ENCODE data around the gene SRP72.

Gene SRP72, protein sequence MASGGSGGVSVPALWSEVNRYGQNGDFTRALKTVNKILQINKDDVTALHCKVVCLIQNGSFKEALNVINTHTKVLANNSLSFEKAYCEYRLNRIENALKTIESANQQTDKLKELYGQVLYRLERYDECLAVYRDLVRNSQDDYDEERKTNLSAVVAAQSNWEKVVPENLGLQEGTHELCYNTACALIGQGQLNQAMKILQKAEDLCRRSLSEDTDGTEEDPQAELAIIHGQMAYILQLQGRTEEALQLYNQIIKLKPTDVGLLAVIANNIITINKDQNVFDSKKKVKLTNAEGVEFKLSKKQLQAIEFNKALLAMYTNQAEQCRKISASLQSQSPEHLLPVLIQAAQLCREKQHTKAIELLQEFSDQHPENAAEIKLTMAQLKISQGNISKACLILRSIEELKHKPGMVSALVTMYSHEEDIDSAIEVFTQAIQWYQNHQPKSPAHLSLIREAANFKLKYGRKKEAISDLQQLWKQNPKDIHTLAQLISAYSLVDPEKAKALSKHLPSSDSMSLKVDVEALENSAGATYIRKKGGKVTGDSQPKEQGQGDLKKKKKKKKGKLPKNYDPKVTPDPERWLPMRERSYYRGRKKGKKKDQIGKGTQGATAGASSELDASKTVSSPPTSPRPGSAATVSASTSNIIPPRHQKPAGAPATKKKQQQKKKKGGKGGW

DNA sequence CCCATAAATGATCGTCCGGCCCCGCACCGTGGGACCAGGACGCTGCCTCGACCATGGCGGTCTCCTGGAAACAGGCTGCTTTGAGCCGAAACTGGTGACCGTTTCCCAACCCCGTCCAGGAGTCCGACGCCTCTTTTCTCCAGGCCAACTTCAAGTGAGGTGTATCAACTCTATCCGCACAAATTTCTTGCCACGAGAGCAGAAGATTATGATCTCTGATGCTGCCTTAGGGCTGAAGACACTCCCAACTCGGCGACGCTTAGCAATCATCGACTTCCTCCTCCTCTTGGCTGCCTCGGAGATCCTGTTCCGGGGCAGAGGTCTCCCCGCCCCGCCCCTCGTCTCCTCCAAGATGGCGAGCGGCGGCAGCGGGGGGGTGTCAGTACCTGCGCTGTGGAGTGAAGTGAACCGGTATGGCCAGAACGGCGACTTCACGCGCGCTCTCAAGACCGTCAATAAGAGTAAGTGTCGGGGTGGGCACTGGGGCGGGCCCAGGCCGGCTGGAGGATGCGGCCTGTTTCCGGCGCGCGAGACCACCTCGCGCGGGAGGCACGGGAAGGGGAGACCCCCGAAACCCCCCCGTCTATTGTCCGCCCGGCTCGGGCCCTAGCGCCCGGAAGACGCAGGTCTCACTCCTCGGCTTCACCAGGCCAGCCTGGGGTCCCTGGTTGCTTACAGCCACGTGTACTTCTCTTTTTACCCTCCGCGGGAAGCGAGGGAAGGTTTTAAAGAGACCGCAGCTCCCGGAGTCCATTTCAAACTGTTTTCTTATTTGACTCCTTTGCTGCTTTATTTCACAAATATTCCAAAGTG lies at the start of gene SRP72:
SRP72 (plus strand) TSS at position 334 of the 813 bp plus-strand sequence; CDS start at position 353, 19 bp downstream.
- Mint-ChIP-seq H3K4me1 (peaks cover 60% of the 10 kb centered on the region), H3K9me3 (no peaks in the 10 kb centered on the region), H3K36me3 (peaks cover 33% of the 10 kb centered on the region), H3K27ac (peak within 1 kb of the TSS; percentile 97), H3K27me3 (no peaks in the 10 kb centered on the region), H3K4me3 (peak within 1 kb of the TSS; percentile 95)
- DNase-seq = peak; percentile 95
- CTCF ChIA-PET = interaction anchor here (1.0 kb wide), 1 partner anchor 332 kb away, joined by 3 read pairs; no protein-coding TSS in a partner anchor

- H3K27me3 Mint-ChIP-seq = no peaks in the 10 kb centered on the region
- H3K36me3 Mint-ChIP-seq = peaks cover 8% of the 10 kb centered on the region
- CTCF ChIA-PET = interaction anchor here (0.9 to 4.0 kb wide), 8 partner anchors 10 to 414 kb away, joined by 3 to 21 read pairs (median 6); partner anchors contain the start of genes PAICS and PPAT
- peaks cover 2% of the 10 kb centered on the region for H3K9me3 Mint-ChIP-seq
- DNase-seq = no peak
- H3K4me3 Mint-ChIP-seq = no peak overlapping the region
- H3K4me1 Mint-ChIP-seq = peaks cover 14% of the 10 kb centered on the region
- no peak overlapping the region for H3K27ac Mint-ChIP-seq
Measured at GRCh38 chr4:56424176-56424575, 43.2 kb upstream of the SRP72 start.

DNA sequence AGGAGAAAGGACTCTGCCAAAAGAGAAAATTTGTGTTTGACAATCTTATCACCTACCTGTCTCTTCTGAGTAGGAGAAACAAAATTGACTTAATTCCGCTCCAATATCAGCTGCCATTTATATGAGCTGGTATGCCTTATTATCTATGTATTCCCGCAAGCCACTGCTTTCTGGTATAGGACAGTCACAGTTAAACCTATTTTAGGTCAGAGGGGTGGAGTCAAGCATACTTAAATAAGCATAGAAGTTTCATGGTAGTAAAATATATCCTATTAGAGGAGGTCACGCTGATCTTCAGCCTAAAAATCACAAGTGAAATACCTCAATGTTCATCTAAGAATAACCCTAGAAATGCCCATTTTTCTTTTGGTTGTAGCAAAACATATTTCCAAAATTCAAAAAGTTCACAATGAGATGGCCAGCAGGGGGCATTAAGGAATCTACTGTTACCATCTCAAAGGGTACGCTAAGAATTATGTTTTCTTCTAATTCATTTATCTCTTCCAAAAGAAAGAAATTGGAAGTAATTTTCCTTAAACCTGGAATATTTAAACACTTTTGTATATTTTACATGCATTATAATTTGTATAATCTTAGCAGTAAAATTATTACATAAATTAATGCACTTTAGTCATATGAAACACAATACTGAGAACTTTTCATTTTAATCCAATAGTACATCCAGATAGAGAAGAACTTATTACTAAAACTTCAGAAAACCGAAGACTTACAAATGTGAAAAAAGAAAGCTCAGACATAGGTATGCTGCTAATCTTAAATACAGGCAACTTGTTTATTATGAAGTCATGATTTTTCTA lies 42.5 kb upstream of the SRP72 start:
- peaks cover 8% of the 10 kb centered on the region for H3K36me3 Mint-ChIP-seq
- H3K4me1 Mint-ChIP-seq = peaks cover 14% of the 10 kb centered on the region
- CTCF ChIA-PET = interaction anchor here (0.7 to 4.0 kb wide), 17 partner anchors 9 to 1063 kb away, joined by 3 to 21 read pairs (median 4); partner anchors contain the start of genes PAICS and PPAT
- H3K27ac Mint-ChIP-seq = no peak overlapping the region
- H3K4me3 Mint-ChIP-seq = no peak overlapping the region
- H3K27me3 Mint-ChIP-seq = no peaks in the 10 kb centered on the region
- H3K9me3 Mint-ChIP-seq = peaks cover 2% of the 10 kb centered on the region
- DNase-seq = peak; percentile 59

DNA sequence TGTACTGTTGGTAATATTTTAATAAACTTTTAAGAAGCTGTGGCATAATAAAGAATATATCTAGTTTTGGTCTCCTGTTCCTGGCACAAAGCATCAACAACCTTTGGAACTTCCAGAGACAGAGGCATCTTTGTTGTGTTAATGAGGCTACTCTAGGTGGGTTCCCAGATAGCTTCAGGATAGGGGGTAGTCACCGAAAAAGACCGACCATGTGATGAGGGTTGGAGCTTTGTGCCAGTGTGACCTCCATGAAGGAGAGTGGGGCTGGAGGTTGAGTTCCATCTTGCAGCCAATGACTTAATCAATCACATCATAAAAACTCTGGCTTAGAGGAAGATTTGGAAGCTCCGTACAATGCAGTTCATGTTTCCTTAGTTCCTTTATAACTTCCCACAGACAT lies 41.9 kb upstream of the SRP72 start:
- DNase-seq = no peak
- H3K27me3 Mint-ChIP-seq = no peaks in the 10 kb centered on the region
- CTCF ChIA-PET = interaction anchor here (0.6 to 4.0 kb wide), 13 partner anchors 10 to 1063 kb away, joined by 3 to 21 read pairs (median 4); partner anchors contain the start of gene PPAT
- H3K27ac Mint-ChIP-seq = no peak overlapping the region
- H3K4me1 Mint-ChIP-seq = peaks cover 14% of the 10 kb centered on the region
- no peak overlapping the region for H3K4me3 Mint-ChIP-seq
- peaks cover 2% of the 10 kb centered on the region for H3K9me3 Mint-ChIP-seq
- H3K36me3 Mint-ChIP-seq = peaks cover 8% of the 10 kb centered on the region

DNA sequence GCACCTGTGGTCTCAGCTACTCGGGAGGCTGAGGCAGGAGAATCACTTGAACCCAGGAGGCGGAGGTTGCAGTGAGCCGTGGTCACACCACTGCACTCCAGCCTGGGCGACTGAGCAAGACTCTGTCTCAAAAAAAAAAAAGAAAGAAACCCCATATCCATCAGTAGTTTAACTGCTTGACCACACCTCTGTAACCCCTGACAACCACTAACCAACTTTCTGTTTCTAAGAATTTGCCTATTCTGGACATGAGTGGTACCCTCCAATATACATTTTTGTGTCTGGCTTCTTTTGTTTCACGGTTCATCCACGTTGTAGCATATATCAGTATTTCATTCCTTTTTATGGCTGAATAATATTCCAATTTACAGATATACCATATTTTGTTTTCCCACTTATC lies 41.1 kb upstream of the SRP72 start:
- Mint-ChIP-seq H3K36me3 (peaks cover 8% of the 10 kb centered on the region), H3K4me3 (no peak overlapping the region), H3K9me3 (peaks cover 2% of the 10 kb centered on the region), H3K27me3 (no peaks in the 10 kb centered on the region), H3K4me1 (peaks cover 16% of the 10 kb centered on the region), H3K27ac (no peak overlapping the region)
- CTCF ChIA-PET = interaction anchor here (0.6 to 4.0 kb wide), 4 partner anchors 21 to 412 kb away, joined by 3 to 21 read pairs (median 8); no protein-coding TSS in a partner anchor
- no peak for DNase-seq

- Mint-ChIP-seq H3K27ac (no peak overlapping the region), H3K4me1 (peaks cover 23% of the 10 kb centered on the region), H3K9me3 (peaks cover 2% of the 10 kb centered on the region), H3K36me3 (peaks cover 8% of the 10 kb centered on the region), H3K27me3 (no peaks in the 10 kb centered on the region), H3K4me3 (no peak overlapping the region)
- CTCF ChIA-PET = no interaction called here
- DNase-seq = no peak
Measured at GRCh38 chr4:56427179-56427578, 40.2 kb upstream of the SRP72 start.

- H3K27ac Mint-ChIP-seq = no peak overlapping the region
- peaks cover 9% of the 10 kb centered on the region for H3K36me3 Mint-ChIP-seq
- no peak overlapping the region for H3K4me3 Mint-ChIP-seq
- CTCF ChIA-PET = interaction anchor here (1.2 kb wide), 1 partner anchor 19 kb away, joined by 4 read pairs; no protein-coding TSS in a partner anchor
- peaks cover 2% of the 10 kb centered on the region for H3K9me3 Mint-ChIP-seq
- no peak for DNase-seq
- H3K27me3 Mint-ChIP-seq = no peaks in the 10 kb centered on the region
- peaks cover 38% of the 10 kb centered on the region for H3K4me1 Mint-ChIP-seq
Measured at GRCh38 chr4:56430203-56430602, 37.2 kb upstream of the SRP72 start.

DNA sequence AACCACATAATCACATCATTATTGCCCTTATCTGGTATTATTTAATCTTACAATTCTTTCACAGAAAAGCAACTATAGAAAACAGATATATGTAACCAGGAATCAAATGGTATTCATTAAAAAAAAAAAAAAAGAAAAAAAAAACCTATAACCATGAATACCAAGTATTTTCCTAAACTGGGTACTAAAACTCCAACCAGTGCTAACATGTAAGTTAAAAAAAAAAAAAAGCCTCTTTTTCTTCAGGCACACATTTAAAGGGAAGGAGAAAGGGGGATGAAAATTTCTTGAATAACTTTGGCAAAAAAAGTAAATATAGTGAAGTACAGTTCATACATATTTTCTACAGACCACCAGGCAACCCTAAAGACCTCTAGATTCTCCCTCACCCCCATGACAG lies 34.1 kb upstream of the SRP72 start:
- Mint-ChIP-seq H3K27me3 (no peaks in the 10 kb centered on the region), H3K27ac (no peak overlapping the region), H3K36me3 (peaks cover 7% of the 10 kb centered on the region), H3K9me3 (no peaks in the 10 kb centered on the region), H3K4me3 (peak overlapping the region; percentile 84), H3K4me1 (peaks cover 35% of the 10 kb centered on the region)
- CTCF ChIA-PET = interaction anchor here (4.8 kb wide), 1 partner anchor 10 kb away, joined by 18 read pairs; no protein-coding TSS in a partner anchor
- DNase-seq = no peak

GRCh38 chr4:56434599-56435139 lies 32.7 kb upstream of the SRP72 start:
- H3K36me3 Mint-ChIP-seq = peaks cover 10% of the 10 kb centered on the region
- H3K9me3 Mint-ChIP-seq = no peaks in the 10 kb centered on the region
- DNase-seq = no peak
- peak overlapping the region; percentile 84 for H3K4me3 Mint-ChIP-seq
- H3K27ac Mint-ChIP-seq = peak overlapping the region; percentile 92
- peaks cover 44% of the 10 kb centered on the region for H3K4me1 Mint-ChIP-seq
- CTCF ChIA-PET = interaction anchor here (1.1 to 4.8 kb wide), 3 partner anchors 9 to 47 kb away, joined by 4 to 18 read pairs (median 10); partner anchors contain the start of gene AASDH
- H3K27me3 Mint-ChIP-seq = no peaks in the 10 kb centered on the region

DNA sequence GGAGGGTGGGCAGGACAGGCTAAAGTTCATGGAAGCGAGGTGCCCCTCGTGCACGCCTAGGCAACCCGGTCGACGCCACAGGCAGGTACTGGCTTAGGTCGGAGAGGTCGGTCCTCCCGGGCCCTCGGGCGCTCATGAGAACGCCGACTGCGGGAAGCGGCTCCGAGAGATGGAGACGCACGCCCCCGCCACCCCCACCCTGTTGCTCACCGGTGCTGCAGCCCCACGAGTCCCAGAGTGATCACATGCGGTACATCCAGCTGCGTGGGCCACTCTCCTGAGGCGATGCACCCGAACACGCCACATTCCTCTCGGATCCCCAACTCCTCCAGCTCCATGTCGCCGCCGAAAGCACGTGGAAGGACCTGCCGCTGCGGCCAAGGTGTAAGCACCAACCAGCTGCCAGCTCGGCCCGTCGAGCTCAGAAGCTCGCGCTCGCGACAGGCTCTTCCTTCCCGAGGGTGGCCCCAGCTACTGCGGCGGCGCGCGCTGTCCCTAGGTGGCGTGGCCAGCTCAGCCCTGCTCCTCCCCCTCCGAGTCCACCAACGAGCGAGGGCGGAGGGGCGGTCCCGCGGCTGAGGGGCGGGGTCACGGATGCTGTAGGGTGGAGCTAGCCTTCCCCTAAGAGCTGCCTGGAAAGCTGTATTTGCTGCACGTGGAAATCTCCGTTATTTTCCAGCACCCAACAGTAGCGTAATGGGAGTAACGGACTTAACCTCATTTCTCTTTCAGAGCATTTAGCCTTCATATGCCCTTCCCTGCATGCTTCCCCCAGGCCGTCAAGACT lies 32.1 kb upstream of the SRP72 start, which contains the start of gene PPAT:
PPAT (minus strand) TSS at position 476 of the 787 bp plus-strand sequence; CDS start at position 338, 138 bp downstream.
- Mint-ChIP-seq H3K9me3 (no peaks in the 10 kb centered on the region), H3K27me3 (no peaks in the 10 kb centered on the region), H3K36me3 (peaks cover 13% of the 10 kb centered on the region), H3K4me3 (peak within 1 kb of the TSS; percentile 84), H3K4me1 (peaks cover 51% of the 10 kb centered on the region), H3K27ac (peak within 1 kb of the TSS; percentile 92)
- CTCF ChIA-PET = interaction anchor here (1.1 to 4.8 kb wide), 4 partner anchors 10 to 474 kb away, joined by 3 to 18 read pairs (median 7); partner anchors contain the start of gene AASDH
- DNase-seq = peak; percentile 99

DNA sequence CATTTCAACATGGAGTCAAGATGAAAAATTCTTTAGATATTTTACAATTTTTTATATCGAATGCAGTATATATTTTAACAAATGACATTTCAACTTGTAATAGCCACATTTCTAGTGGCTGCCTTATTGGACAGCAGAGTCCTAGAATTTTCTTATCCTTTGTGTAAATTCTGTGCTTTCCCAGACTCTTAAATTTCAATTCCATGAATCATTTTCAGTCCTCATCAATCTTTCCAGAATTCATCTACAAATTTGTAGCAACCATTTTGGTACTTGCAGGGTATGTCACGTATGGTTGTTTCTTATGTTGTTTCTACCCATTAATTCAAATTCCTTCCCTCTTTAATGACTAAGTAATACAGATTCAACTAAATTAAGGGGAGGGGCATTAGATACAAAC lies 28.7 kb upstream of the SRP72 start:
- Mint-ChIP-seq H3K27me3 (no peaks in the 10 kb centered on the region), H3K27ac (no peak overlapping the region), H3K36me3 (peaks cover 35% of the 10 kb centered on the region), H3K9me3 (no peaks in the 10 kb centered on the region), H3K4me3 (peak overlapping the region; percentile 2), H3K4me1 (peaks cover 53% of the 10 kb centered on the region)
- CTCF ChIA-PET = no interaction called here
- DNase-seq = no peak

- H3K9me3 Mint-ChIP-seq = no peaks in the 10 kb centered on the region
- no peaks in the 10 kb centered on the region for H3K27me3 Mint-ChIP-seq
- no peak for DNase-seq
- peaks cover 47% of the 10 kb centered on the region for H3K36me3 Mint-ChIP-seq
- H3K4me3 Mint-ChIP-seq = no peak overlapping the region
- H3K27ac Mint-ChIP-seq = no peak overlapping the region
- CTCF ChIA-PET = interaction anchor here (1.3 to 1.7 kb wide), 2 partner anchors 17 to 19 kb away, joined by 3 to 5 read pairs; no protein-coding TSS in a partner anchor
- H3K4me1 Mint-ChIP-seq = peaks cover 59% of the 10 kb centered on the region
Measured at GRCh38 chr4:56440983-56441382, 26.4 kb upstream of the SRP72 start.
